ENCODE measurements around the gene SGK2.

The SGK2 gene

GRCh38 chr20:43558412-43559146, at the start of gene SGK2:
TSS of gene SGK2 (plus strand) at chr20:43559027. CDS start at chr20:43566496, 7,469 bp downstream.
- DNase-seq (ENCODE audit: low spot score) = peak; percentile 5

GRCh38 chr20:43511879-43512278, 46.9 kb upstream of the SGK2 start:
- DNase-seq (ENCODE audit: low spot score) = no peak

DNA sequence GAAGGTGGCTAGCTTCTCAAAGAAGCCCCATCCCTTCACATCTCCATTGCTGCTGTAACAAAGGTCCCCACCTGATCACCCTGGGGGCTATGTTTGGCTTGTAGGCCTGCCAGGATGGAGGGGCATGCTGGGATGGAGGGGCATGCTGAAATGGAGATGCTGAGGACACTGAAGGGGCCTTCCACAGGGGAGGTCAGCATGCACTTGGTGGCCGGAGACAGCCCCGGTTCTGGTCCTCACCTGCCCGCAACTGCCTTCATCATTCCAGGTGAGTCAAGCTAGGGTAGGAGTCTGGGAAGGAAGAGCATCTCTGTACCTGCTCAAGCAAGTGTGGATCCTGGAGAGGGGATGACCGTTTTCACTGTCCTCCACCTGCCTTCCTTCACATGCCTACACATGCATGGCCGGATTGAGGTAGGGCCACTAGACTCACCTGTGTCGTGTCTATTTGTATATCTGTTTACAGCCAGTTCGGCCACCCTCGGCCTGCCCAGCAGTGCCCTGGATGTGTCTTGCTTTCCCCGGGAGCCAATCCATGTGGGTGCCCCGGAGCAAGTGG, 45.4 kb upstream of the SGK2 start:
- no peak for DNase-seq (ENCODE audit: low spot score)

DNA sequence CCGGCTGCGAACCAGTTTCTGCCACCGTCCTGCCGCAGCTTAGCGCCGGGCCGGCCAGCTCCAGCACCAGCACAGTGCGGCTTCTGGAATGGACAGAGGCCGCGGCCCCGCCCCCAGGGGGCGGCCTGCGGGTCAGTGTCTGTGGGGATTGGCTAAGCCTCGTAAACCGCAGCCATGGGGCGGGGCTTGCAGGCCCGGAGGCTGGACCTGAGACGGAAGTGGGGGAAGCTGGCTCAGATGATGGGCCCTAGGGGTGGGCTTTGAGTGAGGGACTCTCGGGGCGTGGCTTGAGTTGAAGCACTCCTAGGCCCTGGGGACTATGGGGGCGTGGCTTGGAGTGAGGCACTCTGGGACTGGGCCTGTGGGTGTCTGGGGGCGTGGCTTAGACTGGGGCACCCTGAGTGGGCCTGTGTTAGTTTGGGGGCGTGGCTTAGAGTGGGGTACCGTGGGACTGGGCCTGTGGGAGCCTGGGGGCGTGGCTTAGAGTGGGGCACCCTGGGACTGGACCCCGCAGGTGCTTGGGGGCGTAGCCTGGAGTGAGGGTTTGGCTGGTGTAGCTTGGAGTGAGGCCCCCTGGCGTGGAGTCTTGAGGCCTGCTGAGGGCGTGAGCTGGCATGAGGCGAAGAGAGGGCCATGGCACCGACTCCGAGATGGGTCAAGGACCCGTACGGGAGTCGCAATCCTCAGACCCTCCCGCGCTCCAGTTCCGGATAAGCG, 44.7 kb upstream of the SGK2 start:
- DNase-seq (ENCODE audit: low spot score) = peak; percentile 99

DNA sequence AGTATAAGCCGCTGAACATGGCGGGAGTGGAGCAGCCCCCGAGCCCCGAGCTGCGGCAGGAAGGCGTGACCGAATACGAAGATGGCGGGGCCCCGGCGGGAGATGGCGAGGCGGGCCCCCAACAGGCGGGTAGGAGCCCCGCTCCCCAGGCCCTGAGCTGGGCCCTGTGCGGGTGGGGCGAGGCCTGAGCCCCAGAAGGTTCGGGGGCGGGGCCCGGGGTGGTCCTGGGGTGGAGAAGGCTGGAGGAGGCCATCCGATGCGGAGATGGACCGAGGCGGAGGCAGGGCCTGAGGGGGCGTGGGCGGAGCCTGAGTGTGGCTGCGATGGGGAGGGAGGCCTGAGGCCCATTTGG, 44.2 kb upstream of the SGK2 start:
- DNase-seq (ENCODE audit: low spot score) = no peak

GRCh38 chr20:43515628-43516027, 43.2 kb upstream of the SGK2 start:
- peak; percentile 64 for DNase-seq (ENCODE audit: low spot score)

DNA sequence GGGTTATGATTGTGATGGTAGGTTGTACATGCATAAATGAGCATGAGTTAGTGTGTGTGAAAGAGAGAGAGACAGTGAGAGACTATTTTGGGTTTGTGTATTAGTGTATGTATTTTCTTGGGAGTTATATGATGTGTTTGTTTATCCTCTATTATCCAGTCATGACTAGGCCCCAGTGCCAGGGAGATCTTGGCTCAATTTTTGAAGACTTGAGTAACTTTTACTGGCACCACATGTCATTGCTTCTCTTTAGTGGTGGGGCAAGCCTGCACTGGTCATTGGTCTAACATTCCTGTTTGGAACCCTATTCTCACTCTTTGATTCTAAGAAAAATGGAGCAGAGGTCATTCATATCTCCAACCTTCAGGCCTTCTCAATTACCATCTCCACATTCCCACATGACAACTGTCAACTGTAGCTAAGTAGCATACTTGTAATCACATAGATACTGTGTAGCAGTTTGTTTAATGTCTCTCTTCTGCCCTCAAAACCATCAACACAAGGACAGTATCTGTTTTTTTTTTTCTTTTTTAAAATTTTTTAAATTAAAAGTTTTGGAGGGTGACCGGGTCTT, 42.5 kb upstream of the SGK2 start:
- DNase-seq (ENCODE audit: low spot score) = no peak

DNA sequence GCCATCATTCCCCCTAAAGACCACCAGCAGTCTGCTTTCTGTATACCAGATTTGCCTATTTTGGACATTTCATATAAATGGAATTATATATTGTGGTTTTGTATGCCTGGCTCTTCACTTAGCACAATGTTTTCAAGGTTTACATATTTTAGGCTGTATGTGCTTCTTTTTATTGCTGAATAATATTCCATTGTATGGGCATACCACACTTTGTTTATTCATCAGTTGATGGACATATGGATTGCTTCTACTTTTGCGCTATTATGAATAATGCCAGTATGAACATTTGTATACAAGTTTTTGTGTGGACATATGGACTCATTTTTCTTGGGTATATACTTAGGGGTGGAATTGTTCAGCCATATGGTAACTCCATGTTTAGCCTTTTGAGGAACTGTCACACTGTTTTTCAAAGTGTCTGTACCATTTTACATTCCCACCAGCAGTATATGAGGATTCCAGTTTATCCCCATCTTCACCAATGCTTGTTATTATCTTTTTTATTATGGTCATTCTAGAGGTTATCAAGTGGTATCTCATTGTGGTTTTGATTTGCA, 38.7 kb upstream of the SGK2 start:
- DNase-seq (ENCODE audit: low spot score) = no peak

DNA sequence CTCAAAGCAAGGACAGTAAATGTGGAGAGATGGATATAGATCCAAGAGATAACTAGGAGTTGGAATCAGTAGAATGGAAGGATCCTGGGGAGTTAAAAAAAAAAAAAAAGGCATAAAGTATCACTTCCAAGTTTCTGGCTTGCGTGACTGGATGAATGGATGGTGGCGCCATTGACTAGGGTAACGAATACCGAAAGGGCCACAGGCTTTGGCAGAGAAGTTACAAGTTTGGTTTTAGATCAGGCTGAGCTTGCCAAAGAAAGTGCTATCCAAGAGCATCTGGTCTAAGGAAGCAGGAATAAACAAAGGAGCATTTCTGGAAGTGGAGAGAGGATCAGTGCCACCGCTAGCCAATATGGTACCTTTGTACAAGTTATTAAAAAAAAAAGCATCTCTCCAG, 33.8 kb upstream of the SGK2 start:
- DNase-seq (ENCODE audit: low spot score) = no peak

GRCh38 chr20:43528258-43528875, 30.5 kb upstream of the SGK2 start:
- DNase-seq (ENCODE audit: low spot score) = no peak

DNA sequence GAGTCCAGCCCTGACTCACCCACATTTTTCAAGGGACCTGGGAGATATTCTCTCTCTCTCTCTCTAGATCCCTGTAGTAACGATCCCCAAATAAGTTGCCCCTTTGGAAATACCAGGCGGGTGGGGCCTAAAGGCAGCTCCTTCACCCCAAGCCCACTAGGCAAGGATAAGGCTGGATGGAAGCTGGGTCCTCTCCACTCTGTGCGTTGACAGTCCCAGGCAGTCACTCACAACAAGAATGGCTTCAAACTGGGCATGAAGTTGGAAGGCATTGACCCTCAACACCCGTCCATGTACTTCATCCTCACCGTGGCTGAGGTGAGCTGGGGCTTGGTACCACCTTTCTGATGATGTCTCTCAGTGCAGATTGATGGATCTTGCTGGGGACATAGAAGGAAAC, 29.8 kb upstream of the SGK2 start:
- no peak for DNase-seq (ENCODE audit: low spot score)

- DNase-seq (ENCODE audit: low spot score) = no peak
Observed at GRCh38 chr20:43529457-43530153, 29.2 kb upstream of the SGK2 start.

DNA sequence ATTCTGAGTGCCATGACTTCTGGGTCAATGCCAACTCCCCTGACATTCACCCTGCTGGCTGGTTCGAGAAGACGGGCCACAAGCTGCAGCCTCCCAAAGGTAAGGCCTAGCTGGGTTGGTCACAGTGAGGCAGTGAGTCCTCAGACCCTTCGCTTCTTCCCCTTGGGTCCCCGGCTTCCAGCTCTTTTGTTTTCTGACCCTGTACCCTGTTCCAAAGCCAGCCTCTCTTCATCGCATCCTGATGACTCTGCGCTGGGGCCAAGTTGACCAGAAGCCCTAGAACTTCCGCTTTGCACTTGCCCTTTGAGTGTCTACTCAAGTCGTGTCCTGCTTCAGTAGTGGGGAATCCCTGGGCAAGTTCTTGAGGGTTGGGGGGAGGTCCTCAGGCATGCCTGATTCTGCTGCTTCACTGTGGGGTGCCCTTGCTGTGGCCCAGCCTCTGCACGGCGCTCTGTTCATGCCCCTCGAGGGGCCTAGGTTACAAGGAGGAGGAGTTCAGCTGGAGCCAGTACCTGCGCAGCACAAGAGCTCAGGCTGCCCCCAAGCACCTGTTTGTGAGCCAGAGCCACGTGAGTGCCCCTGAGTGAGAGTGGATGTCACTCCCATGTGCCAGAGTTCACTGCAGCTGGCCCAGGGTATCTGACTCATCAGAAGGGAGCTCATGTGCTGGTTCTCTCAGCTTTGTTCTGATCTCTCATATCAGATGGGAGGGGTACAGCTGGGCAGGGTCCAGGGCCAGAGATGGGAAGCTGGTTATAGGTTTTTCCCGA, 28.3 kb upstream of the SGK2 start:
- DNase-seq (ENCODE audit: low spot score) = no peak

DNA sequence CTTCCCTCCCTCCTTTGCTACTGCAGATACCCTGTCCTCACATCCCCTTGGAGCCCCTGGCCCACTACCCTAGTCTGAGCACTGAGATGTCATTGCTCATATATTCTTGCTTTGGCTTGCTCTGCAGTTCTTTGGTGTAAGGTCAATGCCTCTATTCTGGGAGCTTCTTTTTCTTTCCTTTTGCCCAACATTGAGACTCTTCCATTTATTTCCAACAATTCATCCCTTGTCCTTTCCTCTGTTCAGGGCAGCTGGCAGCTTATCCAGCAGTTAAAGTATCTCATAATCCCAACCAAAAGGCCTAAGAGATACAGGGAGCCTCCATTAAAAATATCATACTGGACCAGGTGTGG, 27.8 kb upstream of the SGK2 start:
- no peak for DNase-seq (ENCODE audit: low spot score)

- no peak for DNase-seq (ENCODE audit: low spot score)
Observed at GRCh38 chr20:43532416-43533055, 26.3 kb upstream of the SGK2 start.

DNA sequence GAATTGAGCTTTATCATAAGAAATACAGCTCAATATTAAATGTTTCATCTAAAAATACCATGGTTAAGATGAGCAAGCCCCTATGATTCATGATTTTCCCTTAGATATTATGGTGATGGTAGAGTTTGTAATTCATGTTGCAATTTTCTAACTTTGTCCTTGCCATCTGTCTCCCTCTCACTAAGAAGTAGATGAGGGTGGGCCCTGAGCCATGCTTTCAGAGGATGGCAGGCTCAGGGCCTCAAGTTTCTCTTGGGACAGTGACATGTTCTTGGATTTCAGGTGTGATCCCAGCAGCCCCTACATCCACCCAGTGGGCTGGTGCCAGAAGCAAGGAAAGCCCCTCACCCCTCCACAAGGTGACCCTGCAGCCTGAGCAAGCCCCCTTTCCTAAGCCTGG, 25.8 kb upstream of the SGK2 start:
- DNase-seq (ENCODE audit: low spot score) = no peak

GRCh38 chr20:43534016-43534415, 24.8 kb upstream of the SGK2 start:
- no peak for DNase-seq (ENCODE audit: low spot score)

DNA sequence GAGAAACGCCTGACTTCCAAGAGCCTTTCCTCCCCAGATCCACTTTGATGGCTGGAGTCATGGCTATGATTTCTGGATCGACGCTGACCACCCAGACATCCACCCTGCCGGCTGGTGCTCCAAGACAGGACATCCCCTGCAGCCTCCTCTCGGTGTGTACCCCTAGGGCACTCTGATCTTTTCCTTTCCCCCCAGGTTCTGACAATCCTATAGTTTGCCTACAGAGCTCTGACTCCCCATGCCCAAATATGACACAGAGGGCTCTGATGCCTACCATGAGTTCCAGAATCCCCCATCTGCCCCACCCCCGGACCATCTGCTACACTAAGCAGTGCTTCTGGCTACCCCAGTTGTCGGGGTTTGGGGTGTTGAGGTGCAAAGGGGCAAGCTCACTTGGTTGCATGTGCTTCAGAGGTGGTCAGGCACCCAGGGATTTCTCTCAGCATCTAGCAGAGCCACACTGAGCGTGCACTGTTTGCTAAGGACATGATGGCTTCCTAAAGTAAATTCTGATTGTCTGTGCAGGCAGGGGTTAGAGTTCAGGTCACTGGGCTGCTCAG, 24.0 kb upstream of the SGK2 start:
- DNase-seq (ENCODE audit: low spot score) = no peak

- DNase-seq (ENCODE audit: low spot score) = no peak
Observed at GRCh38 chr20:43535370-43536004, 23.3 kb upstream of the SGK2 start.

Data from globus pallidus (tissue), 1 donor.